CD8-positive, alpha-beta memory T cell (primary cell): Measurements from ENCODE around the gene CNGB1. TPM values are rescaled to one million over a fixed set of nuclear protein-coding genes. Genes with fewer than 3 reads are reported as not detected.

ENCODE experiments used
- CTCF ChIA-PET: fragments of 350-600 bp; sonication (Branson Sonifier 250); formaldehyde crosslinking; loops from one replicate; lab custom pipeline; 2021; ENCODE audit warnings: antibody characterized with exemption; lab: Charles Lee
- POLR2A ChIA-PET: fragments of 350-600 bp; sonication (Branson Sonifier 250); formaldehyde crosslinking; loops from one replicate; lab custom pipeline; 2021; ENCODE audit warnings: antibody characterized with exemption; lab: Charles Lee
- DNase-seq, 5 donors: peaks; one replicate each; pipeline versions ENCODE4 v3.0.0 to v3.0.0-alpha.2; 2020 to 2022; ENCODE audit warnings: mixed read lengths in 1 of 5
- H3K27ac ChIP-seq: one replicate; pipeline ENCODE4 v1.7.0; 2013; ENCODE audit warnings: low read depth, mild to moderate bottlenecking, low read length, moderate library complexity
- H3K27me3 ChIP-seq: 2 replicates; pipeline ENCODE4 v1.7.0; 2013; ENCODE audit warnings: low read length, mild to moderate bottlenecking; ENCODE audit not compliant: insufficient read depth, poor library complexity, severe bottlenecking
- H3K36me3 ChIP-seq: 2 replicates; pipeline ENCODE4 v1.7.0; 2013; ENCODE audit warnings: mild to moderate bottlenecking, low read length, moderate library complexity; ENCODE audit not compliant: insufficient read depth
- H3K4me1 ChIP-seq: 2 replicates; pipeline ENCODE4 v1.7.0; 2013; ENCODE audit warnings: mild to moderate bottlenecking, low read length, moderate library complexity; ENCODE audit not compliant: insufficient read depth
- H3K4me3 ChIP-seq: 2 replicates; pipeline ENCODE4 v1.7.0; 2013; ENCODE audit warnings: mild to moderate bottlenecking, low read length
- H3K9me3 ChIP-seq: 2 replicates; pipeline ENCODE4 v1.7.0; 2013; ENCODE audit warnings: mild to moderate bottlenecking, low read length
- H3K27ac Mint-ChIP-seq, 8 donors: one replicate each; pipeline ENCODE4 v1.8.0; 2020 to 2021; ENCODE audit warnings: mixed read lengths in 8 of 8, mild to moderate bottlenecking in 6 of 8, inconsistent platforms in 3 of 8, moderate library complexity in 3 of 8
- H3K27me3 Mint-ChIP-seq, 2 donors: one replicate each; pipeline ENCODE4 v1.8.0; 2020 to 2021; ENCODE audit warnings: mixed read lengths in 2 of 2, mild to moderate bottlenecking in 1 of 2, moderate library complexity in 1 of 2
- H3K36me3 Mint-ChIP-seq, 3 donors: one replicate each; pipeline ENCODE4 v1.8.0; 2020 to 2021; ENCODE audit warnings: mixed read lengths in 3 of 3, inconsistent platforms in 1 of 3, mild to moderate bottlenecking in 1 of 3
- H3K4me1 Mint-ChIP-seq, 3 donors: one replicate each; pipeline ENCODE4 v1.8.0; 2020 to 2021; ENCODE audit warnings: mixed read lengths in 3 of 3, inconsistent platforms in 1 of 3, mild to moderate bottlenecking in 1 of 3
- H3K4me3 Mint-ChIP-seq, 7 donors: one replicate each; pipeline ENCODE4 v1.8.0; 2020 to 2021; ENCODE audit warnings: mixed read lengths in 7 of 7, mild to moderate bottlenecking in 6 of 7, moderate library complexity in 4 of 7, inconsistent platforms in 2 of 7
- H3K9me3 Mint-ChIP-seq, 5 donors: one replicate each; pipeline ENCODE4 v1.8.0; 2020 to 2022; ENCODE audit warnings: mixed read lengths in 5 of 5, mild to moderate bottlenecking in 3 of 5, moderate library complexity in 2 of 5, inconsistent platforms in 1 of 5
- polyA plus RNA-seq: library from polyadenylated mRNA; unstranded; fragments of 300-500 nt; fragmentation: Illumina TruSeq; gene quantifications from one replicate; pipeline ENCODE4 v1.2.3, GENCODE V29; 2021
- total RNA-seq, 2 experiments: library from RNA; stranded (reverse); gene quantifications; one replicate each; pipeline ENCODE4 v1.2.3, GENCODE V29; 2021

CNGB1 gene
- total and polyA plus RNA-seq, 3 experiments from 2014 or later: not detected

GRCh38 chr16:57991551-57992059 lies 20.7 kb upstream of the CNGB1 start:
- Histone ChIP-seq H3K27me3 (no peaks in the 10 kb centered on the region), H3K4me3 (no peak overlapping the region), H3K4me1 (peaks cover 30% of the 10 kb centered on the region), H3K27ac (no peak overlapping the region), H3K9me3 (no peaks in the 10 kb centered on the region), H3K36me3 (peaks cover under 1% of the 10 kb centered on the region)
- Mint-ChIP-seq H3K27me3 (no peaks in the 10 kb centered on the region), H3K4me1 (peaks cover 19 to 37% (median 23%) of the 10 kb centered on the region in 3 donors), H3K36me3 (peaks cover 0 to 29% (median 0%) of the 10 kb centered on the region in 3 donors), H3K4me3 (no peak overlapping the region), H3K9me3 (no peaks in the 10 kb centered on the region), H3K27ac (peak overlapping the region in 6 of 8 donors; percentile 71 to 79 (median 73))
- CTCF ChIA-PET: no interaction called here
- DNase-seq: no peak
- POLR2A ChIA-PET: no interaction called here

GRCh38 chr16:57988929-57989328 lies 18.0 kb upstream of the CNGB1 start:
- H3K4me3 Mint-ChIP-seq: no peak overlapping the region
- Histone ChIP-seq H3K36me3 (no peaks in the 10 kb centered on the region), H3K9me3 (no peaks in the 10 kb centered on the region), H3K4me1 (peaks cover 17% of the 10 kb centered on the region), H3K27me3 (no peaks in the 10 kb centered on the region), H3K4me3 (no peak overlapping the region), H3K27ac (no peak overlapping the region)
- H3K9me3 Mint-ChIP-seq: no peaks in the 10 kb centered on the region
- H3K27me3 Mint-ChIP-seq: peaks cover 0 to 1% of the 10 kb centered on the region in 2 donors
- ChIA-PET POLR2A (interaction anchor here (1.0 kb wide), 1 partner anchor 10 kb away, joined by 3 read pairs; no protein-coding TSS in a partner anchor), CTCF (interaction anchor here (1.6 kb wide), 1 partner anchor 35 kb away, joined by 3 read pairs; no protein-coding TSS in a partner anchor)
- DNase-seq: peak in 1 of 5 donors; percentile 32
- H3K36me3 Mint-ChIP-seq: peaks cover 0 to 11% (median 0%) of the 10 kb centered on the region in 3 donors
- H3K4me1 Mint-ChIP-seq: peaks cover 14 to 38% (median 15%) of the 10 kb centered on the region in 3 donors
- peak overlapping the region in 5 of 8 donors; percentile 17 to 74 (median 46) for H3K27ac Mint-ChIP-seq

GRCh38 chr16:57987441-57988177 lies 16.7 kb upstream of the CNGB1 start:
- H3K9me3 Mint-ChIP-seq: no peaks in the 10 kb centered on the region
- Histone ChIP-seq H3K27ac (no peak overlapping the region), H3K4me3 (no peak overlapping the region), H3K9me3 (no peaks in the 10 kb centered on the region), H3K27me3 (no peaks in the 10 kb centered on the region), H3K4me1 (peaks cover 14% of the 10 kb centered on the region), H3K36me3 (no peaks in the 10 kb centered on the region)
- peaks cover 0 to 3% (median 0%) of the 10 kb centered on the region in 3 donors for H3K36me3 Mint-ChIP-seq
- H3K27me3 Mint-ChIP-seq: peaks cover 0 to 1% of the 10 kb centered on the region in 2 donors
- ChIA-PET CTCF (no interaction called here), POLR2A (no interaction called here)
- H3K4me3 Mint-ChIP-seq: peak overlapping the region in 1 of 7 donors; percentile 69
- peak in 1 of 5 donors; percentile 39 for DNase-seq
- peaks cover 12 to 27% (median 15%) of the 10 kb centered on the region in 3 donors for H3K4me1 Mint-ChIP-seq
- H3K27ac Mint-ChIP-seq: peak overlapping the region in 2 of 8 donors; percentile 61 to 88

- no peak overlapping the region for H3K27ac ChIP-seq
- Mint-ChIP-seq H3K27ac (peak overlapping the region in 7 of 8 donors; percentile 30 to 81 (median 72)), H3K27me3 (peaks cover 0 to 1% of the 10 kb centered on the region in 2 donors), H3K36me3 (peaks cover 0 to 2% (median 0%) of the 10 kb centered on the region in 3 donors), H3K9me3 (no peaks in the 10 kb centered on the region), H3K4me3 (peak overlapping the region; percentile 63 to 93 (median 69)), H3K4me1 (peaks cover 10 to 27% (median 15%) of the 10 kb centered on the region in 3 donors)
- CTCF ChIA-PET: interaction anchor here (1.0 kb wide), 1 partner anchor 12 kb away, joined by 4 read pairs; no protein-coding TSS in a partner anchor
- peak in 1 of 5 donors; percentile 11 for DNase-seq
- H3K27me3 ChIP-seq: no peaks in the 10 kb centered on the region
- H3K9me3 ChIP-seq: no peaks in the 10 kb centered on the region
- H3K4me1 ChIP-seq: peaks cover 14% of the 10 kb centered on the region
- POLR2A ChIA-PET: no interaction called here
- no peak overlapping the region for H3K4me3 ChIP-seq
- no peaks in the 10 kb centered on the region for H3K36me3 ChIP-seq
Observed at GRCh38 chr16:57986196-57986595, 15.3 kb upstream of the CNGB1 start.

- no peaks in the 10 kb centered on the region for H3K9me3 ChIP-seq
- ChIA-PET CTCF (interaction anchor here (1.3 to 1.8 kb wide), 3 partner anchors 14 to 87 kb away, joined by 3 to 8 read pairs (median 4); partner anchors contain the start of genes USB1 and ZNF319), POLR2A (interaction anchor here (1.5 kb wide), 1 partner anchor 13 kb away, joined by 9 read pairs; no protein-coding TSS in a partner anchor)
- no peak overlapping the region for H3K27ac ChIP-seq
- Mint-ChIP-seq H3K27ac (peak overlapping the region; percentile 48 to 94 (median 84)), H3K4me3 (peak overlapping the region; percentile 87 to 94 (median 93)), H3K27me3 (peaks cover 0 to 1% of the 10 kb centered on the region in 2 donors), H3K9me3 (no peaks in the 10 kb centered on the region), H3K36me3 (peaks cover 0 to 2% (median 0%) of the 10 kb centered on the region in 3 donors), H3K4me1 (peaks cover 10 to 27% (median 15%) of the 10 kb centered on the region in 3 donors)
- DNase-seq: no peak
- H3K4me1 ChIP-seq: peaks cover 14% of the 10 kb centered on the region
- H3K27me3 ChIP-seq: no peaks in the 10 kb centered on the region
- peak overlapping the region; percentile 81 for H3K4me3 ChIP-seq
- no peaks in the 10 kb centered on the region for H3K36me3 ChIP-seq
Observed at GRCh38 chr16:57985204-57986181, 14.6 kb upstream of the CNGB1 start.

GRCh38 chr16:57984443-57985203 lies 13.7 kb upstream of the CNGB1 start:
- H3K27me3 Mint-ChIP-seq: peaks cover 0 to 1% of the 10 kb centered on the region in 2 donors
- peak; percentile 88 to 95 (median 91) for DNase-seq
- peak overlapping the region; percentile 47 to 94 (median 84) for H3K27ac Mint-ChIP-seq
- no peaks in the 10 kb centered on the region for H3K9me3 Mint-ChIP-seq
- H3K36me3 Mint-ChIP-seq: peaks cover 0 to 2% (median 0%) of the 10 kb centered on the region in 3 donors
- Histone ChIP-seq H3K27me3 (no peaks in the 10 kb centered on the region), H3K4me1 (peaks cover 14% of the 10 kb centered on the region), H3K36me3 (no peaks in the 10 kb centered on the region), H3K9me3 (no peaks in the 10 kb centered on the region), H3K27ac (peak overlapping the region; percentile 38), H3K4me3 (peak overlapping the region; percentile 81)
- POLR2A ChIA-PET: interaction anchor here (1.5 kb wide), 1 partner anchor 14 kb away, joined by 9 read pairs; no protein-coding TSS in a partner anchor
- peaks cover 10 to 27% (median 15%) of the 10 kb centered on the region in 3 donors for H3K4me1 Mint-ChIP-seq
- H3K4me3 Mint-ChIP-seq: peak overlapping the region; percentile 87 to 94 (median 93)
- CTCF ChIA-PET: interaction anchor here (1.3 to 1.8 kb wide), 3 partner anchors 15 to 86 kb away, joined by 3 to 8 read pairs (median 4); partner anchors contain the start of genes USB1 and ZNF319
